Stimulated activated CD4-positive, alpha-beta T cell treated with anti-CD3 and anti-CD28 coated beads, Interleukin-2, amount 100 ng/mL, for 4 hours (primary cell): Measurements from ENCODE around the gene NEK6.

ENCODE experiments used
- DNase-seq: peaks from one replicate; pipeline ENCODE4 v3.0.0-alpha.2; 2020; ENCODE audit warnings: low read depth

Gene NEK6

GRCh38 chr9:124376329-124376728, 118.6 kb downstream of the NEK6 start:
- no peak for DNase-seq

DNA sequence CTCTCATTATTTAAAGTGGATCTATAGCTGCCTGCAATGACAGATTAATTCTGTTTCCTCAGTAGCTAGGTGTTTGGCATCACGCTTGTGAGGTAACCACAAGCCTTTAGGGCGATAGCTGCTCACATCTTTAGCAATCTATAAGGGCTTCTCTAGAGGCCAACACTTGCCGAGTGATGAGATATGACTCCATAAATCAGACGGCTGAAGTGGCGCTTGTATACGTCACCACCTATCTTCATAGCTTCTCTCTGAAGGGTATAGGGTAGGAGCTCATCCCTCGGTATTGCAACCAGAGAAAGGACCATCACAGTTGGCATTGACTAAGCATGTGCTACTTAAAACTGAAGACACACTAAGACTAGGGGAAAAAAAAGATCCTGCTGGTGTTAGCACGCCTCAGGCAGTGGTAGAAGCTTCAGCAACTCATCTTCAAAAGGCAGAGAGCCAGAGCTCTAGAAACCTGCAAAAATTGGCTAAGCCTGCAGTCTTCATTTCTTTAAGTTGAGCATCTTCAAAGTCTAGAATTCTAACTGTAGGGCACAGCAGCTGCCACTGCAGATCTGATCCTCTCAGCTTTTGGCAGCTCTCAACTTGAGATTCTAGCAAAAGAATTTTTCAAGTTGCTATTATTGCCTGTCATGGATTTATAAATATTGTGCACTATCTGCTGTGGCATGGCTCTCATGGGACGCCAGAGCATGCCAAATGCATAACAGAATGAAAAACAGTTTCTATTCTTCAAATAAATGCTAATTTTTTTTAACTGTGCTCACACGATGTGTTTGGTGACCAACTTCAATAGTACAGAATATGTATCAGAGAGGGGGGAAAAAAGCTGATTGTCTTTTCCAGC, 120.0 kb downstream of the NEK6 start:
- DNase-seq: no peak

DNA sequence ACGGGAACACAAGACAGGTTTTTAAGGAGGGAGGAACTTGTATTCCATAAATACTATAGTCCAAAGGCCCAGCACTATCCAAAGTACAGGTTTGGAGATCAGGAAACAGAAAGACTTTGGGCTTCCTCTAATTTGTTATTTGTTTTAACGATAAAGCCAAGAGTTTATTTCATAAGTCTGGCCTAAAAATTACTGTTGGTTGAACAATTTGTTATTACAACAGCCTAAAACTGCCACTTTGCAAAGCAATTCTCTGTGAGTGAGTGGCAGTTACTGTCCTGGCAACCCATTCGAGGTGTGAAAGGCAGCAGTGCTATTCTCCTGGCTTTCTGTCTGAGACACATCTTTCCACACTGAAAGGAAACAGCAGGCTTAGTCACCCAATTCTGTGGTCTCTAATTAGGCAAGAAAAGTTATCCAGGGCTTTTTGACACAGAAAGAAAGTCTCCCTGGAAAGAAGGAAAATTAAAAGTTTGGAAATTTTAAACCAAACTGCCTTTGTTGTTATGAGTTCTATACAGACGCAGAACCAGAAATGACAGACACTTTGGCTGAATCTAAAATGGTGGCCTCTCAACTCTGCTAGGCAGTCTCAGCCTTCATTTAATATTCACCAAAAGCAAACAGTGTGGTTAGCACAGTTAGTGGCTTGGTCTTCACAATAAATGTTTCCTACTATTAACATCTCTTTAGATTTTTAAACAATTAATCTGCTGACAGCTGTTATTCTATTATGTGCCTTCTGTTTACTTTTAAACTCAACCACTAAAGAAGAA, 123.6 kb downstream of the NEK6 start:
- DNase-seq: no peak

- DNase-seq: no peak
These were observed 126.5 kb downstream of the NEK6 start for GRCh38 chr9:124384210-124384609.

- DNase-seq: no peak
These were observed 127.1 kb downstream of the NEK6 start for GRCh38 chr9:124384846-124385245.

- no peak for DNase-seq
These were observed 127.9 kb downstream of the NEK6 start for GRCh38 chr9:124385623-124386022.

DNA sequence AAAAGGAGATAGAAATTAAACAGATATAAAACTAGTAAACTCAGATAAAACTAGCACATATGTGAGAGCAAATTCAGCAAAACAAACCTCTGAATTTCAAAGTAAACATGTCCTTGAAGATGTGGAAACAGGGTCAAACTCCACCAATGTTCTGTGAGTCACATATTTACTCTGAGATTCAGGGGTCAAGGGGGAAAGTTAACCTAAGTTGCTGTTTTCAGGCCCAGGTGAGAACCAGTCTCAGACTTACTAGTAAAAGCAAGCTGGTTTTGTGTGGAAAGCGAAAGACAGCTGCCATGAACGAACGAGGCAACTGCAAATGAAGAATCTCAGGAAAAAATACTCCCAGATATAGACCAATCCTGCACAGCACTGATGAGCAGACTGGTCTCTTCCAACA, 128.5 kb downstream of the NEK6 start:
- no peak for DNase-seq

DNA sequence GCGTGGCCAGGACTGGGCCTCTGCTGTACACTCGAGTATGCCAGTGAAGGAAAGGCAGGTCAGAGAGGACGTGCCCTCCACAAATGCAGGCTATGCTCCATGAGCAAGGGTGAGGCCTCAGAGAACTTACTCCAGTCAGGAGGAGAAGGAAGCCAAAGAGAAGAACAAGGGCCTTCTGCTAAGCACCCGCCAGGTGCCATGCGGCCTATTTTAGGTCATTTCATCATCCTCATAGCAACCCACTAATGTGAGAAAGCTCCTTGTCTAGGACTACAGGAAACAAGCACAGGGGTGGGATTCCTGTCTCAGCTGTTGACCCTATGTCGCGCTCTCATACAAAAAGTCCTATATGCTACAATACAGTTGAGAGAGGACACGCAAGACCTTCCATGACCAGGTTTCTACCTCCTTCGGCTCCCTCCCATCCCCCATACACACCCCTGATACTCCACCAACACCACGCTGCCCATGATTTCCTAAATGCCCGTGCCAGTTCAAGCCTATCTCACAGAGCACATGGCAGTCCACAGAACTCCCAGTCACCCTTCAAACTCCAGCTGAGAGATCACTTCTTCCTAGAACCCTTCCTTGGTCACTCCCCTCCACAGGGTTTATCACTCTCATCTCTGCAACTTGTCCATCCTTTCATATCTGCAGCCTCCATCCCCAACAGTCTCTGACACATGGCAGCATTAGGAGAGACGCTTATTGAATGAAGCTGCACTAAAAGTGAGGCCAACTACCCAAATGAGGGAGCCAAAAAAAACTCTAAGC, 130.7 kb downstream of the NEK6 start:
- DNase-seq: no peak

- DNase-seq: no peak
These were observed 131.6 kb downstream of the NEK6 start for GRCh38 chr9:124389146-124389939.

- no peak for DNase-seq
These were observed 133.3 kb downstream of the NEK6 start for GRCh38 chr9:124390794-124391658.

DNA sequence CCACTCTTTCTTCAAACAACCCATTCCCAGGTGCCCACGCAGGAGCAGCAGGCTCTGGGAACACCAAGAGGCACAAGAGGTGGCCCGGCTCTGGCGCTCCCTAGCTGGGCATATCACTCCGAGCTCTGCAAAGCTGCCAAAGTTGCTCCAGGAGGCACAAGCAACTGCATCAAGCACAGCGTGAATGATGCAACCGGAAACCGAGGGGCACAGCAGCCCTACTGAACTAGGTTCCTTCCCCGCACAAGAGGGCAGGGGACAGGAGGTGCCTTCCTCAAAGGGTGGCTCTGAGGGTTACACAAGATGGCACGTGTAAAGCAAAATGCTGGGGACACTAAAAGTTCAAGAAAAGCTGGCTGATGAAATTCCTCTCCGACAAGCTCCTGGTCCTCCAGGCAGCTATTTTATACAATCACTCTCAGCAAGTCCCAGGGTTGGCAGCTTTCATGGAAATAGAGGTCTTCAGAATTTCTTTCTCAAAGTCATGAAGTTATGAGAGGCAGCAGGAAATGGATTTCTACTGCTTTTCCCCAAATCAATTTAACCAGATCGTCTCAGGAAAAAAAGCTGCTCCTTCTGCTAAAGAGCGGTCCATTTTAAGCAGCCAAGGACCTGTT, 134.6 kb downstream of the NEK6 start:
- no peak for DNase-seq

- no peak for DNase-seq
These were observed 135.2 kb downstream of the NEK6 start for GRCh38 chr9:124392871-124393460.

- no peak for DNase-seq
These were observed 136.4 kb downstream of the NEK6 start for GRCh38 chr9:124394167-124394566.

- DNase-seq: no peak
These were observed 136.8 kb downstream of the NEK6 start for GRCh38 chr9:124394596-124394995.

DNA sequence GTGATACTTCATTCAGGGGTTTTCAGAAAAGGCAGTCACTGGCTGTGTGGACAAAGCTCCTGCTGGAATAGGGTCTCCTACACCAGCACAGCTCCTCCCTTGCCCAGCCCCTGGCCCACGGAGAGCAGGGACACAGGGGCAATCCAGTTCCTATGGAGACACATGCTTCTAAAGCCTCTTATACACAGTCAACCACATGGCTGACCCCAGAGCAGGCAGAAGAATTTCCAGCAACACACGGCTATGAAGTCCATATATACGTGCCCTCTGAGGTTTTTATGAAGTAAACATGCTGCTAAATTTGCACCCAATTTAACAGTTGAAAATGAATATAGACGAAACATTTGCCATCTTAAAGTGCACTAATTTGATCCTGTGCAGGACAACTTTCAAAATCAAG, 138.1 kb downstream of the NEK6 start:
- DNase-seq: no peak

DNA sequence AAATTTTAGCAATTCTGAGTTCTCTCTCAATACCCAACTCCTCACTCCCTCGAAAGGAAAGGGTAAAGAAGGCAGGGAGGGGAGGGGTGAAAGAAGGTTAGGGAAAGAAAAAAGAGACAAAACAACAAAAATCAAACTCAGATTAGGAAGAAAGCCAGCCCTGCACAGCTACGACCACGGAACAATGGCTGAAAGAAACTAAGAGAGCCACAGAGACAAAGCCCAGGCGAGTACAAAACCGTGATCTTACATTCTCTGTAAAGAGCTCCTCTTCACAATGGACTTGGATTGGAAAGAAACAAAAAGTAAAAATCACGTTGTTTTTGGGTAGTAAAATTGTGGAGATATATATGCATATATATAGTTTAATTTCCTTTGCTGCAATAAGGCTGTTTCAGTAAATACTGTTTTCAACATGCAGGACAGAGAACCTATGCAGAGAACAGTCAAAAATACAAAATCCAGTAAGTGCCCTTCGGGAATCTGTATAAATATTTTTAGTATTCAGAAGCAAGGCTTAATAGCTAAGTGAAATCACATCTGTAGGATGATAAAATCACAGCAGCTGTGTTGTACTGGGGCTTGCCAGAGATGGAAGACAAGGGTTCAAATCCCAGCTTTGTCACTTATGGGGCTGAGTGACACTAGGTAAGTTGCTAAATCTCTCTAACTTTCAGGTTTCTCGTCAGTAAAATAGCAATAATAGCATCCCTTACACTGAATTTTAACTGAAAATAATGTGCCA, 140.6 kb downstream of the NEK6 start:
- no peak for DNase-seq

GRCh38 chr9:124399323-124399967, 141.7 kb downstream of the NEK6 start:
- DNase-seq: no peak
